HG03558 (cell line): ENCODE results near the gene TFG.

Experiments
- ATAC-seq: cut with Tn5 transposase; IDR thresholded peaks from one replicate; pipeline ENCODE4 v1.9.1; 2021; ENCODE audit warnings: moderate number of reproducible peaks; ENCODE audit not compliant: unreplicated experiment; ENCODE audit errors: extremely low read depth

The TFG gene

GRCh38 chr3:100783619-100784018 is 74.3 kb downstream of the TFG start:
- no peak for ATAC-seq

- ATAC-seq: no peak
These were observed 80.3 kb downstream of the TFG start for GRCh38 chr3:100789579-100789978.

- ATAC-seq: no peak
These were observed 87.3 kb downstream of the TFG start for GRCh38 chr3:100796556-100796955.

- no peak for ATAC-seq
These were observed 88.7 kb downstream of the TFG start for GRCh38 chr3:100798012-100798411.
